Left colon (tissue), 2 donors: Measurements from ENCODE around the gene FRMD7. TPM values are rescaled to one million over a fixed set of nuclear protein-coding genes. Genes with fewer than 3 reads are reported as not detected.
A peak's percentile ranks its signal among the peaks of the same experiment; 100 is the strongest.
"Not testable (repeated sequence)": the region's sequence is repeated elsewhere in the genome, so short reads cannot be mapped to it uniquely, and the experiment has no call there.

Experiments
- ATAC-seq: fragments of 200-7000 bp; cut with Tn5 transposase; one replicate; pipeline ENCODE4 v1.9.1; 2020; ENCODE audit warnings: mild to moderate bottlenecking, moderate library complexity
- DNase-seq, 2 donors: peaks; one replicate each; pipeline ENCODE4 v3.0.0-alpha.2; 2020
- intact Hi-C, 2 donors: fragments of 100-400 bp; cut with DNase I in 1 of 2; cut with micrococcal nuclease in 1 of 2; formaldehyde crosslinking; loops; one replicate each; pipeline versions ENCODE4 v1.11.2 to v1.14.0; 2022; cut with DNase I, micrococcal nuclease
- total RNA-seq, 2 donors: library from RNA; stranded (reverse); fragmentation: NEBNext Ultra II Directional; extraction: Animal tissue kit (Norgen Biotek cat#: 25700); gene quantifications; one replicate each; pipeline ENCODE4 v1.2.1, GENCODE V29; 2021
- donor health status: DM: no; HTN: no; CAD: no.
- donor health status: DM: yes; HTN: yes; CAD: no.

The FRMD7 gene
- total RNA-seq, 2 donors from 2014 or later: not detected

GRCh38 chrX:132101206-132101605 is 26.6 kb downstream of the FRMD7 start:
- ATAC-seq (no peak), DNase-seq (no peak)
- intact Hi-C loops: no loop called here

GRCh38 chrX:132098704-132099103 is 29.1 kb downstream of the FRMD7 start:
- ATAC-seq, intact Hi-C loops: not testable (repeated sequence)

GRCh38 chrX:132094164-132094563 is 33.7 kb downstream of the FRMD7 start:
- intact Hi-C loops: no loop called here
- DNase-seq: no peak
- ATAC-seq: no peak

More at GRCh38 chrX:132098704-132099103, 29.1 kb downstream of the FRMD7 start:
- DNase-seq: not testable (repeated sequence)

GRCh38 chrX:132093239-132093860 is 34.5 kb downstream of the FRMD7 start:
- DNase-seq: no peak
- intact Hi-C loops: no loop called here

GRCh38 chrX:132092439-132093065 is 35.3 kb downstream of the FRMD7 start:
- ATAC-seq (peak; percentile 71), DNase-seq (peak in 1 of 2 donors; percentile 56)
- intact Hi-C loops: no loop called here

More at GRCh38 chrX:132093239-132093860, 34.5 kb downstream of the FRMD7 start:
- ATAC-seq: no peak

GRCh38 chrX:132090403-132091159 is 37.2 kb downstream of the FRMD7 start:
- ATAC-seq (no peak), DNase-seq (no peak)
- intact Hi-C loops: no loop called here

- no peak for ATAC-seq
- DNase-seq: no peak
- intact Hi-C loops: no loop called here
Measured at GRCh38 chrX:132088864-132089263, 39.0 kb downstream of the FRMD7 start.

- intact Hi-C loops: no loop called here
- ATAC-seq (no peak), DNase-seq (no peak)
Measured at GRCh38 chrX:132086672-132087071, 41.1 kb downstream of the FRMD7 start.

GRCh38 chrX:132085786-132086185 is 42.0 kb downstream of the FRMD7 start:
- intact Hi-C loops: no loop called here
- ATAC-seq (no peak), DNase-seq (no peak)

GRCh38 chrX:132077912-132078311 is 49.9 kb downstream of the FRMD7 start:
- no peak for DNase-seq
- intact Hi-C loops: no loop called here
- peak; percentile 73 for ATAC-seq

GRCh38 chrX:132077414-132077813 is 50.4 kb downstream of the FRMD7 start:
- DNase-seq (no peak), ATAC-seq (peak; percentile 51)
- intact Hi-C loops: no loop called here

- intact Hi-C loops: no loop called here
- DNase-seq (no peak), ATAC-seq (no peak)
Measured at GRCh38 chrX:132071254-132071653, 56.6 kb downstream of the FRMD7 start.

GRCh38 chrX:132068405-132068804 is 59.4 kb downstream of the FRMD7 start:
- DNase-seq: no peak
- intact Hi-C loops: no loop called here
- no peak for ATAC-seq

GRCh38 chrX:132063862-132064261 is 64.0 kb downstream of the FRMD7 start:
- DNase-seq (no peak), ATAC-seq (no peak)
- intact Hi-C loops: no loop called here

- no peak for ATAC-seq
- no peak for DNase-seq
- intact Hi-C loops: no loop called here
Measured at GRCh38 chrX:132063334-132063733, 64.5 kb downstream of the FRMD7 start.

GRCh38 chrX:132059973-132060540 is 67.8 kb downstream of the FRMD7 start:
- DNase-seq: no peak
- no peak for ATAC-seq
- intact Hi-C loops: no loop called here

GRCh38 chrX:132058975-132059374 is 68.8 kb downstream of the FRMD7 start:
- intact Hi-C loops: no loop called here
- ATAC-seq (no peak), DNase-seq (no peak)

GRCh38 chrX:132058050-132058449 is 69.8 kb downstream of the FRMD7 start:
- no peak for DNase-seq
- intact Hi-C loops: no loop called here
- no peak for ATAC-seq

- DNase-seq, ATAC-seq, intact Hi-C loops: not testable (repeated sequence)
Measured at GRCh38 chrX:132051778-132052177, 76.0 kb downstream of the FRMD7 start.

GRCh38 chrX:132046533-132046932 is 81.3 kb downstream of the FRMD7 start:
- intact Hi-C loops: no loop called here
- DNase-seq: no peak

More at GRCh38 chrX:132046533-132046932, 81.3 kb downstream of the FRMD7 start:
- no peak for ATAC-seq
